ENCODE measurements around the gene YY1AP1.

Gene YY1AP1

DNA sequence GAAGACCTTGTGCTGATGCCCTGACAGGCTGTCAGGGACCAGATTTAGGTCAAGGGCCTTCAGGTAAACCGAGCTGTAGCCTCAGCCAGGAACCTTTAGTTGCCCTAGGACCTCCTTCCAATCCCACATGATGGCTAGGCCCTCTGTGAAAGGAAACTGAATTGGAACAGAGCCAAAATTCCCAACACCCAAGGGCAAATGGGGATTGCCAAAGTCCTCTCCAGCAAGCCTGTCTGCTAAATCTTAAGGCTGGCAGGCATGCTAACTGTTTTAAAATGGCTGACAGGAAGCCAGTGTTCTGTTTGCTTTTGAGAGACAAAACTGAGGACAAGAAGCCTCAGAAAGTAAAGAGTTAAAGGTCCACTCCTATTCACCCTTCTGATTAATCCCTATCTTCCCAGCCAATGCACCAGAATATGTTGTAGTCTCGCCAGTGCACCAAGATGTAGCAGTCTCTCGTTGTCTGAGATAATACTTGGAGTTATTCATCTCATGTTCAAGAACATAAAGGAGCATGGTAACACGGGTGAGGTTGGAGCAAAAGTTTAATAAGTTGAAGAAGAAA is 43.5 kb downstream of the YY1AP1 start:
- TF ChIP-seq TAF1 (IDR thresholded peaks at IDR 0.05; ENCODE audit: borderline replicate concordance, insufficient read depth, low read length) (no peak), POLR2AphosphoS5 (IDR thresholded peaks at IDR 0.05; ENCODE audit: low read depth, low read length) (no peak), SIN3A (IDR thresholded peaks at IDR 0.05; ENCODE audit: borderline replicate concordance, insufficient read depth, low read length) (no peak), FOXP2 (optimal IDR thresholded peaks at IDR 0.05; ENCODE audit: borderline replicate concordance, extremely low read depth, extremely low read length, insufficient read depth) (no peak)
- TF ChIP-seq, protein P1, sequence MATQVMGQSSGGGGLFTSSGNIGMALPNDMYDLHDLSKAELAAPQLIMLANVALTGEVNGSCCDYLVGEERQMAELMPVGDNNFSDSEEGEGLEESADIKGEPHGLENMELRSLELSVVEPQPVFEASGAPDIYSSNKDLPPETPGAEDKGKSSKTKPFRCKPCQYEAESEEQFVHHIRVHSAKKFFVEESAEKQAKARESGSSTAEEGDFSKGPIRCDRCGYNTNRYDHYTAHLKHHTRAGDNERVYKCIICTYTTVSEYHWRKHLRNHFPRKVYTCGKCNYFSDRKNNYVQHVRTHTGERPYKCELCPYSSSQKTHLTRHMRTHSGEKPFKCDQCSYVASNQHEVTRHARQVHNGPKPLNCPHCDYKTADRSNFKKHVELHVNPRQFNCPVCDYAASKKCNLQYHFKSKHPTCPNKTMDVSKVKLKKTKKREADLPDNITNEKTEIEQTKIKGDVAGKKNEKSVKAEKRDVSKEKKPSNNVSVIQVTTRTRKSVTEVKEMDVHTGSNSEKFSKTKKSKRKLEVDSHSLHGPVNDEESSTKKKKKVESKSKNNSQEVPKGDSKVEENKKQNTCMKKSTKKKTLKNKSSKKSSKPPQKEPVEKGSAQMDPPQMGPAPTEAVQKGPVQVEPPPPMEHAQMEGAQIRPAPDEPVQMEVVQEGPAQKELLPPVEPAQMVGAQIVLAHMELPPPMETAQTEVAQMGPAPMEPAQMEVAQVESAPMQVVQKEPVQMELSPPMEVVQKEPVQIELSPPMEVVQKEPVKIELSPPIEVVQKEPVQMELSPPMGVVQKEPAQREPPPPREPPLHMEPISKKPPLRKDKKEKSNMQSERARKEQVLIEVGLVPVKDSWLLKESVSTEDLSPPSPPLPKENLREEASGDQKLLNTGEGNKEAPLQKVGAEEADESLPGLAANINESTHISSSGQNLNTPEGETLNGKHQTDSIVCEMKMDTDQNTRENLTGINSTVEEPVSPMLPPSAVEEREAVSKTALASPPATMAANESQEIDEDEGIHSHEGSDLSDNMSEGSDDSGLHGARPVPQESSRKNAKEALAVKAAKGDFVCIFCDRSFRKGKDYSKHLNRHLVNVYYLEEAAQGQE (IDR thresholded peaks at IDR 0.05; ENCODE audit: insufficient read depth in 1 of 2, low read depth in 2 of 2, low read length in 2 of 2) = no peak

DNA sequence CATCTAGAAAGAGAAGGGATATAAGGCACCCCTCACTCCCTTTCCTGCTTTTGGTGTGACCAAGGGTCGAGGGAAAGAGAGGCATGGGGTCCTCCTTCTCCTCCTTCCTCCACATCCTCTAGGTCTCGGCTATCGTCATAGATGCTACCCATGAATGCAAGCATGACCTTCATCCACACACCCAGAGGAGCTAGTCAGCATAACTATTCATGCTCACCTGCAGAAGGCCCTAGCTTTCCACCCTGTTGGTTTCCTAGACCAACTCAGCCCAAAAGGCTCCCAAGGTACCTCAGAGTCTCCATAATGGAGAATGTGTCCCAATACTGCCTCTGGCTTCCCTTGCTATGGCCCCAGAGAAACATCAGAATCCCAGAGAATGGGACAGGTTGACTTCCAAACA is 45.3 kb downstream of the YY1AP1 start:
- TF ChIP-seq SIN3A (IDR thresholded peaks at IDR 0.05; ENCODE audit: borderline replicate concordance, insufficient read depth, low read length) = no peak
- TF ChIP-seq FOXP2 (optimal IDR thresholded peaks at IDR 0.05; ENCODE audit: borderline replicate concordance, extremely low read depth, extremely low read length, insufficient read depth) = no peak
- TF ChIP-seq, protein P1 (IDR thresholded peaks at IDR 0.05; ENCODE audit: insufficient read depth in 1 of 2, low read depth in 2 of 2, low read length in 2 of 2) = no peak
- no peak for TF ChIP-seq TAF1 (IDR thresholded peaks at IDR 0.05; ENCODE audit: borderline replicate concordance, insufficient read depth, low read length)
- TF ChIP-seq POLR2AphosphoS5 (IDR thresholded peaks at IDR 0.05; ENCODE audit: low read depth, low read length) = no peak

DNA sequence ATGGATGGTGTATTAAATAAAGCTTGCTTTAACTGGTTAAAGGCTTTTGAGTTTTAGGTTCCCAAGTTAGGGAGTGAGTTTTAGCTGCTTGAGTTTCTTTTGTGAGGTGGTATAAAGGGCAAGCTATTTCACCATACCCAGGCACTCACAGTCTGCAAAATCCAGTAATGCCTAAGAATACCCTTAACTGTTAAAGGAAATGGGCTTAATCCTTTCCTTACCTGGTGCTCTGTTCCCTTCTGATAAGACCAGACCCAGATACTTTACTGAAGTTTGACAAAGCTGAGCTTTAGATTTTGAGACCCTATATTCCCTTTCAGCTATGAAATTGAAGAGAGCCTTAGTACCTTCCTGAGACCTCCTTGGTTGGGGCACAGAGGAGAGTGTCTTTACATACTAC is 48.2 kb downstream of the YY1AP1 start:
- TF ChIP-seq POLR2AphosphoS5 (IDR thresholded peaks at IDR 0.05; ENCODE audit: low read depth, low read length) (no peak), FOXP2 (optimal IDR thresholded peaks at IDR 0.05; ENCODE audit: borderline replicate concordance, extremely low read depth, extremely low read length, insufficient read depth) (no peak), TAF1 (IDR thresholded peaks at IDR 0.05; ENCODE audit: borderline replicate concordance, insufficient read depth, low read length) (no peak), SIN3A (IDR thresholded peaks at IDR 0.05; ENCODE audit: borderline replicate concordance, insufficient read depth, low read length) (no peak)
- TF ChIP-seq, protein P1 (IDR thresholded peaks at IDR 0.05; ENCODE audit: insufficient read depth in 1 of 2, low read depth in 2 of 2, low read length in 2 of 2) = no peak

DNA sequence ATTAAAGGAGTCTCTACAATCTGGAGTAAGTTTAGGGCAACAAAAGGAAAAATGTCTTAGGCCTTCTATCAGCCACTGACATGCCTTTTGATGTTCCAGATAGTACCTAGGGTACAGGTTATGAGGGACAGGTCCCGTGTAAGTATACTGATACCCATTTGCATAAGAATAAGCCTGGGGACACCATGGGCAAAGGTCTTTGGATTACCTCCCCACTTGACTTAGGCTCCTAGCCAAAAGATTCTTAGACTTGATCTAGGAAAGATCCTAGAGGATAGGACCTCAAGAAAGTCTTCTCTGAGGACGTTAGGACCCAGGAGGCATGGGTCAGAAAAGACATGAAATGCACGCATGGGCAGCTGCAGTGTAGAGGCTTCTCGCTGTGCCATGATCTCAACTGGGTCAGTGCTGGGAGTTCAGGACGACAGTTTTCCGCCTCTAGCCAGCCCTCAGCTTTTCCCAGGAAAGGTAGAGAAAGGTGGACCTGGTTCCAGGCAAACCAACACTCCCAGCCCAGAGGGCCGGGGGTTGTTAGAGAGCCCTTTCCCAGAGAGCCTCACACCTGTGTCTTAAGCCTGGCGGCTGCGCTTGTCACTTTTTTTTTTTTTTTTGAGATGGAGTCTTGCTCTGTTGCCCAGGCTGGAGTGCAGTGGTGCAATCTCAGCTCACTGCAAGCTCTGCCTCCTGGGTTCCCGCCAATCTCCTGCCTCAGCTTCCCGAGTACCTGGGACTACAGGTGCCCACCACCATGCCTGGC is 52.0 kb downstream of the YY1AP1 start:
- no peak for TF ChIP-seq SIN3A (IDR thresholded peaks at IDR 0.05; ENCODE audit: borderline replicate concordance, insufficient read depth, low read length)
- TF ChIP-seq FOXP2 (optimal IDR thresholded peaks at IDR 0.05; ENCODE audit: borderline replicate concordance, extremely low read depth, extremely low read length, insufficient read depth) = no peak
- no peak for TF ChIP-seq POLR2AphosphoS5 (IDR thresholded peaks at IDR 0.05; ENCODE audit: low read depth, low read length)
- no peak for TF ChIP-seq TAF1 (IDR thresholded peaks at IDR 0.05; ENCODE audit: borderline replicate concordance, insufficient read depth, low read length)
- TF ChIP-seq, protein P1 (IDR thresholded peaks at IDR 0.05; ENCODE audit: insufficient read depth in 1 of 2, low read depth in 2 of 2, low read length in 2 of 2) = no peak
